ENCODE measurements around the gene TRAM1L1.

The TRAM1L1 gene

GRCh38 chr4:117084866-117085701 is at the start of gene TRAM1L1:
TSS of gene TRAM1L1 (minus strand) at chr4:117085576. CDS start at chr4:117085393, 183 bp downstream.
- peak; percentile 47 for DNase-seq

- DNase-seq, result peak; percentile 36
These were observed 49.0 kb upstream of the TRAM1L1 start for GRCh38 chr4:117134386-117134785.

GRCh38 chr4:117096886-117097285 is 11.5 kb upstream of the TRAM1L1 start:
- DNase-seq, result no peak

GRCh38 chr4:117096462-117096861 is 11.1 kb upstream of the TRAM1L1 start:
- no peak for DNase-seq

GRCh38 chr4:117093571-117093970 is 8.2 kb upstream of the TRAM1L1 start:
- DNase-seq, result no peak

GRCh38 chr4:117077760-117078159 is 7.6 kb downstream of the TRAM1L1 start:
- DNase-seq, result no peak

GRCh38 chr4:117068120-117068519 is 17.3 kb downstream of the TRAM1L1 start:
- DNase-seq, result no peak

- no peak for DNase-seq
These were observed 21.2 kb downstream of the TRAM1L1 start for GRCh38 chr4:117063961-117064696.

- DNase-seq, result no peak
These were observed 42.4 kb downstream of the TRAM1L1 start for GRCh38 chr4:117042962-117043361.

Data from NCI-H748 treated with DMSO at 0.1 percent for 48 hours (cell line).